OCI-LY7 (cell line): Measurements from ENCODE around the gene SEMA7A. TPM values are rescaled to one million over a fixed set of nuclear protein-coding genes. Genes with fewer than 3 reads are reported as not detected.

Experiments
- BruUV-seq: library from RNA; stranded (reverse); fragments of 400-500 nt; replicated peaks from 2 replicates; lab custom pipeline; 2021; lab: Mats Ljungman, UMichigan
- CTCF ChIA-PET: fragments of 300-600 bp; sonication (Branson Sonifier 250); formaldehyde crosslinking; loops from one replicate; lab custom pipeline; 2022; ENCODE audit warnings: antibody characterized with exemption; ENCODE audit not compliant: unreplicated experiment; lab: Charles Lee
- POLR2A ChIA-PET: fragments of 300-600 bp; sonication (Branson Sonifier 250); formaldehyde crosslinking; loops from one replicate; lab custom pipeline; 2022; ENCODE audit warnings: antibody characterized with exemption; lab: Charles Lee
- DNase-seq: peaks from one replicate; pipeline ENCODE4 v3.0.0-alpha.2; 2015; ENCODE audit warnings: low spot score
- H2AFZ ChIP-seq: fragments of 200-600 bp; sonication (generic), shearing (Covaris generic); 2 replicates; pipeline ENCODE4 v1.6.1; 2014; ENCODE audit warnings: mild to moderate bottlenecking, antibody characterized with exemption, low read length, moderate library complexity
- H3K27ac ChIP-seq: fragments of 200-600 bp; sonication (generic); 2 replicates; pipeline ENCODE4 v1.5.1; 2014; ENCODE audit warnings: mixed run types, low read depth, mild to moderate bottlenecking, moderate library complexity, low read length, inconsistent platforms; ENCODE audit not compliant: poor library complexity, severe bottlenecking
- H3K36me3 ChIP-seq: fragments of 200-600 bp; sonication (generic); 2 replicates; pipeline ENCODE4 v1.6.1; 2014; ENCODE audit warnings: mild to moderate bottlenecking, antibody characterized with exemption, low read length, moderate library complexity, mixed read lengths; ENCODE audit not compliant: insufficient read depth
- H3K4me1 ChIP-seq: fragments of 200-600 bp; sonication (generic); 2 replicates; pipeline ENCODE4 v1.5.1; 2014; ENCODE audit warnings: mild to moderate bottlenecking, low read length; ENCODE audit not compliant: insufficient read depth, poor library complexity, severe bottlenecking
- H3K4me2 ChIP-seq: fragments of 200-600 bp; sonication (generic); 2 replicates; pipeline ENCODE4 v1.6.1; 2014; ENCODE audit warnings: mild to moderate bottlenecking, low read length
- H3K4me3 ChIP-seq: fragments of 200-600 bp; sonication (generic); 2 replicates; pipeline ENCODE4 v1.5.1; 2014; ENCODE audit warnings: mild to moderate bottlenecking, low read depth, low read length; ENCODE audit not compliant: poor library complexity, severe bottlenecking
- H3K79me2 ChIP-seq: fragments of 200-600 bp; sonication (generic); 2 replicates; pipeline ENCODE4 v1.6.1; 2016; ENCODE audit warnings: low read depth, mild to moderate bottlenecking, low read length, moderate library complexity, mixed read lengths; ENCODE audit not compliant: insufficient read depth
- H3K9me2 ChIP-seq: fragments of 200-600 bp; sonication (generic); 2 replicates; pipeline ENCODE4 v1.6.1; 2016; ENCODE audit warnings: mild to moderate bottlenecking, low read length, mixed read lengths; ENCODE audit not compliant: insufficient read depth
- H3K9me3 ChIP-seq: fragments of 200-600 bp; sonication (generic); 2 replicates; pipeline ENCODE4 v1.6.1; 2014; ENCODE audit warnings: mild to moderate bottlenecking, mixed run types, low read length, mixed read lengths
- H4K20me1 ChIP-seq: fragments of 200-600 bp; sonication (generic); 2 replicates; pipeline ENCODE4 v1.6.1; 2014; ENCODE audit warnings: mild to moderate bottlenecking, antibody characterized with exemption, low read length, moderate library complexity, mixed read lengths; ENCODE audit not compliant: insufficient read depth
- CTCF ChIP-seq: fragments of 200-600 bp; sonication (generic); conservative IDR thresholded peaks from 2 replicates; pipeline ENCODE4 v1.5.1; 2014; ENCODE audit warnings: mild to moderate bottlenecking, antibody characterized with exemption, low read length, moderate library complexity, mixed read lengths
- EZH2phosphoT487 ChIP-seq: fragments of 200-600 bp; sonication (generic); IDR thresholded peaks from 2 replicates; pipeline ENCODE4 v1.6.1; 2018; ENCODE audit warnings: low read depth, borderline replicate concordance, mild to moderate bottlenecking, mixed run types, antibody characterized with exemption, low read length, moderate library complexity, mixed read lengths
- intact Hi-C: fragments of 100-400 bp; cut with micrococcal nuclease; formaldehyde crosslinking; loops from one replicate; pipeline ENCODE4 v1.10.0; 2022; ENCODE audit not compliant: unreplicated experiment
- total RNA-seq, 2 experiments: library from RNA; depleted of rRNA in 1 of 2; stranded (reverse); fragments of >200 nt in 1 of 2; shearing (Covaris generic) in 1 of 2; gene quantifications; 2 replicates each; pipeline ENCODE4 v1.2.3, GENCODE V29; 2014 to 2022

SEMA7A gene
- total RNA-seq, 2 experiments from 2014 or later: 0.06 to 1.0 TPM

- TF ChIP-seq EZH2phosphoT487: no peak
- TF ChIP-seq CTCF: peak; percentile 98
Measured at GRCh38 chr15:74438721-74439316, 5.1 kb upstream of the SEMA7A start.

DNA sequence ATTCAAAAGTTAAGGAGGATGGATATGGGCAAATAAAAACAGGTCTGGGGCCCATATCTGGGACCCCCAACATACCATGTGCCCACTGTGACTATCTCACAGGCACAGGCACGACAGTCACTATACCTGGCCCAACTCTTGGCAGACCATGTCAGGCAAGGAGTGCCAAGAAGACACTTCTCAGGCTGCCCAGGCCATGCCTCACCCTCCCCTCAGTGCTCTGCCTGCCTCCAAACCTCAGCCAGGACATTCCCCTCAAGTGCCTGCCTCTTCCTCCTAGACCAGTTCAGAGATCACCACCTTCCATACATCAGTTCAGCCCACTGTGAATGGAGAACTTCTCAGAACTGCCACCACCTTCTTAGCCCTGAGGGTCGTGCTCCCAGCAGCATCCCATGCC, 4.4 kb upstream of the SEMA7A start:
- ChIA-PET POLR2A (no interaction called here), CTCF (interaction anchor here (1.5 kb wide), 1 partner anchor 53 kb away, joined by 3 read pairs; no protein-coding TSS in a partner anchor)
- intact Hi-C loops: loop anchor here (1.0 to 2.0 kb wide), 3 partner anchors 52 to 63 kb away; no protein-coding TSS in a partner anchor
- no TSS peak for BruUV-seq
- Histone ChIP-seq H4K20me1 (no peaks in the 10 kb centered on the region), H3K27ac (no peak overlapping the region), H3K9me2 (no peaks in the 10 kb centered on the region), H3K9me3 (no peaks in the 10 kb centered on the region), H3K4me1 (peaks cover 14% of the 10 kb centered on the region), H3K4me2 (no peak overlapping the region), H3K4me3 (no peak overlapping the region), H3K36me3 (no peaks in the 10 kb centered on the region), H2AFZ (no peak overlapping the region), H3K79me2 (no peaks in the 10 kb centered on the region)
- no peak for DNase-seq
- TF ChIP-seq EZH2phosphoT487 (no peak), CTCF (no peak)

More at GRCh38 chr15:74438721-74439316, 5.1 kb upstream of the SEMA7A start:
- peaks cover 10% of the 10 kb centered on the region for H3K4me1 ChIP-seq
- no TSS peak for BruUV-seq
- POLR2A ChIA-PET: no interaction called here
- H4K20me1 ChIP-seq: no peaks in the 10 kb centered on the region
- no peak overlapping the region for H3K27ac ChIP-seq
- H3K4me2 ChIP-seq: no peak overlapping the region
- no peaks in the 10 kb centered on the region for H3K9me3 ChIP-seq
- no peaks in the 10 kb centered on the region for H3K36me3 ChIP-seq
- H3K9me2 ChIP-seq: no peaks in the 10 kb centered on the region
- CTCF ChIA-PET: interaction anchor here (1.5 kb wide), 1 partner anchor 54 kb away, joined by 3 read pairs; no protein-coding TSS in a partner anchor
- no peak overlapping the region for H3K4me3 ChIP-seq
- peak; percentile 84 for DNase-seq
- intact Hi-C loops: loop anchor here (1.0 to 2.0 kb wide), 3 partner anchors 51 to 64 kb away; no protein-coding TSS in a partner anchor
- H2AFZ ChIP-seq: no peak overlapping the region
- H3K79me2 ChIP-seq: no peaks in the 10 kb centered on the region
